VCaP (cell line): ENCODE results near the gene CDC20.

Source experiments
- H3K27ac ChIP-seq: fragments of 450-650 bp; 2 replicates; pipeline ENCODE4 v1.5.1; 2017
- CTCF ChIP-seq: fragments of 450-650 bp; conservative IDR thresholded peaks from 2 replicates; pipeline ENCODE4 v1.5.1; 2017; ENCODE audit warnings: mild to moderate bottlenecking, moderate library complexity

Gene CDC20

DNA sequence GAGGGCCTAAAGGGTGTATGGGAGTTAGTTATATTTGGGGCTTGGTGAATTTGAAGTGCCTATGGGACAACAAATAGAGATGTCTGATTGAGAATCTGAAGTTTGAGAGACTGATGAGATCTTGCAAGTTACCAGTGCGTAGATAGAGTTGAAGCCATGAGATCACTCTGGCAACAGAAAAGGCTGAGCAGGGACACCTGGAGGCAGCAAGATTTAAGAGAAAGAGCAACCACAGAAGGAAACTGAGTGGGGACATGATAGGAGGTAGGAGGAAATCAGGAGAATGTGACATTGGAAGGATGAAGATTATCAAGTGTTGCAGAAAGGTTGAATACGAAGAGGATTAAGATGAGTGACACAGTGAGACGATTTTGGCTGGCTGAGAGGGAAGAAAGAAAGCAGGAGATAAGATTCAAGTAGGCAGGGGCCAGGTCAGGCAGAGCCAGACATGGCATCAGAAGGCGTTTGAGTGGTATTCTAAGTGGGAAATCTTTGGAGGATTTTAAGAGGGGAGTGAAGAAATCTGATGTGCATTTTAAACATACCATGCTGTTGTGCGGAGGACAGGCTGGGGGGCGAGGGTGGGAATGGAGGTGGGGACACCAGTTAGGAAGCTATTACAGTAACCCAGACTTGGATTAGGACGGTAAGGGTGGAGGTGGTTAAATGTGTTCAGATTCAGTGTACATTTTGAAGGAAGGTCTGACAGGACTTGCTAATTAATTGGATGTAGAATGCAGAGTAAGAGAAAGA lies 24.2 kb upstream of the CDC20 start:
- TF ChIP-seq CTCF: no peak
- no peak overlapping the region for H3K27ac ChIP-seq

GRCh38 chr1:43337588-43337987 lies 21.2 kb upstream of the CDC20 start, which contains the start of gene MPL:
Gene MPL (plus strand): TSS chr1:43337818. CDS start chr1:43337849, 31 bp downstream.
- no peak within 1 kb of the TSS for H3K27ac ChIP-seq
- TF ChIP-seq CTCF: no peak

GRCh38 chr1:43338001-43338400 lies 20.8 kb upstream of the CDC20 start:
- no peak for TF ChIP-seq CTCF
- H3K27ac ChIP-seq: no peak overlapping the region

DNA sequence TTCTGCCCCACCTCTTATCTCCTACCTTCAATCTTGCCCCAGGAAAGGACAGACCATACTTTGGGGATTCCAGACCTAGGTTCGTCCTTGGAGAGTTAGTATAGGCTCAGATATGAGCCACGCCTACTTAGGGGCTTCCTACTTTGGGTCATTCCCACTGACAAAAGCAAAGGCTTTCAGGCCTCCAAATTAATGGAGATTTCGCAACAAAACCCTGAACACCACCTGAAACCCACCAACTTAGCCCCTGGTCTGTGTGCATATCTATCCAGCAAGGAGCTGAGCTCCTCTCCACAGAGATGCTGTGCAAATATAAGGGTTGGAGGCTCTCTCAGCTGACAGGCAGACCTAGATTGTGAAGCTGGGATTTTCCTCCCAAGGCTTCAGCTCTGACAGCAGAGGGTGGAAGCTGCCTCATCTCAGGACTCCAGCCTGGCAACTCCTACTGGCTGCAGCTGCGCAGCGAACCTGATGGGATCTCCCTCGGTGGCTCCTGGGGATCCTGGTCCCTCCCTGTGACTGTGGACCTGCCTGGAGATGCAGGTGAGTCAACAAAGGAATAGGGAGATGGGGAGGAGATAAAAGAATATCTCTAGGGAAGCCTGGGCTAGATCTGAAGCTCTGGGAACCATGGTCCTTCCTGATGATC lies 19.1 kb upstream of the CDC20 start:
- no peak overlapping the region for H3K27ac ChIP-seq
- TF ChIP-seq CTCF: no peak

- TF ChIP-seq CTCF: no peak
- no peak overlapping the region for H3K27ac ChIP-seq
These were observed 18.2 kb upstream of the CDC20 start for GRCh38 chr1:43340559-43340958.

DNA sequence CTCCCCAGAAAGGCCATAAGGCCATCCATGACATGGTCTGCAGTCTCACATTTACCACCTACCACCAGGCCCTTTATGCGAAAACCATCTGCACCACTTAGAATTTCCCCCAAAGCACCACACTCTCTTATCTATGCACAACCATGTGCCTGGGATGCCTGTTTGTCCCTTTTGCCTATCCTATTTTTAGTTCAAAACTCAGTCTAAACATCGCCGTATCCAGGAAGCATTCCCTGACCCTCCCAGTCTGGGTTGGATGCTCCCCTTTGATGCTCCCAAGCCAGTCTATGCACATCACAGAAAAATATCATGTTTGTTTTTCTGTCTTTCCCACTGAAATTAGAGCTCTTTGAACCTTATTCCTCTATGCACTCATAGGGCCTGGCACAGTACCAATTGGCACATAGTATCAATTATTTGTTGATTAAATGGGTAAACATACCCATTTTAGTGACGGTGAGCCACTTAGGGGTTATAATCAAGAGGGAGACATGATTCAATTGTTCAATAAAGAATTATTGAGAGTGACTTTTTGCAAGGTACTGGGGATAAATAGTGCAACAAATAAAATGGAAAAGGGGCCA lies 14.4 kb upstream of the CDC20 start:
- no peak overlapping the region for H3K27ac ChIP-seq
- TF ChIP-seq CTCF: no peak

- TF ChIP-seq CTCF: no peak
- H3K27ac ChIP-seq: no peak overlapping the region
These were observed 13.7 kb upstream of the CDC20 start for GRCh38 chr1:43345120-43345519.
